HepG2 (cell line): ENCODE results near the gene OST4. TPM values are rescaled to one million over a fixed set of nuclear protein-coding genes. Genes with fewer than 3 reads are reported as not detected.

Experiments
- FOXK1 ChIP-seq: sonication (generic); formaldehyde crosslinking; IDR thresholded peaks from 2 replicates; pipeline ENCODE4 v1.4.0; 2020; ENCODE audit warnings: low read depth, missing genetic modification reagents, borderline replicate concordance
- GATA4 ChIP-seq: sonication (generic); IDR thresholded peaks from 2 replicates; pipeline ENCODE4 v1.6.1; 2016; ENCODE audit warnings: antibody characterized with exemption, low read depth, borderline replicate concordance
- IKZF1 ChIP-seq: fragments of 450-650 bp; IDR thresholded peaks from 2 replicates; pipeline ENCODE4 v1.7.1; 2016
- KLF15 ChIP-seq: sonication (generic); formaldehyde crosslinking; IDR thresholded peaks from 2 replicates; pipeline ENCODE4 v1.8.1; 2023; ENCODE audit warnings: borderline replicate concordance, mild to moderate bottlenecking, inconsistent platforms, missing genetic modification reagents, mixed read lengths
- MYC ChIP-seq: sonication (generic); formaldehyde crosslinking; IDR thresholded peaks from 2 replicates; pipeline ENCODE4 v1.9.0; 2021; ENCODE audit warnings: missing genetic modification reagents, borderline replicate concordance
- NFKB2 ChIP-seq: sonication (generic); formaldehyde crosslinking; IDR thresholded peaks from 2 replicates; pipeline ENCODE4 v1.4.0; 2020; ENCODE audit warnings: missing genetic modification reagents, borderline replicate concordance
- NRL ChIP-seq: sonication (generic); formaldehyde crosslinking; IDR thresholded peaks from 2 replicates; pipeline ENCODE4 v1.5.0; 2020; ENCODE audit warnings: missing genetic modification reagents, mild to moderate bottlenecking, moderate library complexity, borderline replicate concordance
- POLR2AphosphoS5 ChIP-seq: IDR thresholded peaks from 2 replicates; pipeline ENCODE4 v1.6.1; 2012; ENCODE audit warnings: low read depth, low read length
- SOX6 ChIP-seq, 2 experiments: fragments of 450-650 bp in 1 of 2; sonication (generic) in 1 of 2; formaldehyde crosslinking in 1 of 2; IDR thresholded peaks; 2 replicates each; pipeline versions ENCODE4 v1.4.0 to v1.6.1; 2017 to 2020; ENCODE audit warnings: antibody characterized with exemption in 1 of 2, mild to moderate bottlenecking in 1 of 2, missing genetic modification reagents in 1 of 2
- SSRP1 ChIP-seq: IDR thresholded peaks from 2 replicates; pipeline ENCODE4 v1.6.1; 2016; ENCODE audit warnings: control low read depth
- ZNF205 ChIP-seq: IDR thresholded peaks from 2 replicates; pipeline ENCODE4 v1.6.1; 2018; ENCODE audit warnings: missing biosample characterization, missing genetic modification reagents
- ZNF253 ChIP-seq: sonication (generic); formaldehyde crosslinking; IDR thresholded peaks from 2 replicates; pipeline ENCODE4 v1.8.0; 2022; ENCODE audit warnings: mild to moderate bottlenecking, missing genetic modification reagents, borderline replicate concordance
- ZNF614 ChIP-seq: IDR thresholded peaks from 2 replicates; pipeline ENCODE4 v1.6.1; 2018; ENCODE audit warnings: missing biosample characterization, missing genetic modification reagents, inconsistent platforms, borderline replicate concordance
- ZNF674 ChIP-seq: sonication (generic); formaldehyde crosslinking; IDR thresholded peaks from 2 replicates; pipeline ENCODE4 v1.5.0; 2020; ENCODE audit warnings: low read depth, mild to moderate bottlenecking, missing genetic modification reagents
- ZNF761 ChIP-seq: sonication (generic); formaldehyde crosslinking; conservative IDR thresholded peaks from 2 replicates; pipeline ENCODE4 v1.4.0; 2020; ENCODE audit warnings: mild to moderate bottlenecking, missing genetic modification reagents
- polyA plus RNA-seq, 8 experiments: library from polyadenylated mRNA; depleted of rRNA in 3 of 8; stranded (reverse) in 7 of 8; unstranded in 1 of 8; fragments of >200 nt; fragmentation: Illumina TruSeq in 4 of 8; extraction: Trizol in 4 of 8; gene quantifications; 2 replicates each; pipeline versions ENCODE4 v1.2.1 to v1.2.3, GENCODE V29; 2011 to 2016; ENCODE audit warnings: low read depth in 4 of 8, missing spikeins in 1 of 8, mixed read lengths in 1 of 8; ENCODE audit not compliant: insufficient read depth in 1 of 8
- total RNA-seq, 5 experiments: library from RNA; depleted of rRNA; stranded (reverse); fragments of >200 nt; fragmentation: Illumina TruSeq; extraction: Trizol; gene quantifications; 2 replicates each; pipeline ENCODE4 v1.2.3, GENCODE V29; 2016; ENCODE audit warnings: low read depth in 1 of 5
- TF ChIP-seq, protein P1 (sequence below): sonication (generic); formaldehyde crosslinking; IDR thresholded peaks from 2 replicates; pipeline ENCODE4 v1.4.0; 2020; ENCODE audit warnings: missing genetic modification reagents
- TF ChIP-seq, protein P2 (sequence below): sonication (generic); formaldehyde crosslinking; IDR thresholded peaks from 2 replicates; pipeline ENCODE4 v1.4.0; 2020; ENCODE audit warnings: missing genetic modification reagents
- TF ChIP-seq, protein P3 (sequence below): sonication (generic); formaldehyde crosslinking; IDR thresholded peaks from 2 replicates; pipeline ENCODE4 v1.5.0; 2020; ENCODE audit warnings: missing genetic modification reagents, mild to moderate bottlenecking, borderline replicate concordance
- TF ChIP-seq, protein P4 (sequence below): sonication (generic); IDR thresholded peaks from 2 replicates; pipeline ENCODE4 v1.6.1; 2016; ENCODE audit warnings: low read depth, borderline replicate concordance

Gene OST4
- total and polyA plus RNA-seq, 2 of the 13 experiments (the other 11 are each of a cell fraction or from before 2014, with no cell fraction given), result 498 to 584 TPM

DNA sequence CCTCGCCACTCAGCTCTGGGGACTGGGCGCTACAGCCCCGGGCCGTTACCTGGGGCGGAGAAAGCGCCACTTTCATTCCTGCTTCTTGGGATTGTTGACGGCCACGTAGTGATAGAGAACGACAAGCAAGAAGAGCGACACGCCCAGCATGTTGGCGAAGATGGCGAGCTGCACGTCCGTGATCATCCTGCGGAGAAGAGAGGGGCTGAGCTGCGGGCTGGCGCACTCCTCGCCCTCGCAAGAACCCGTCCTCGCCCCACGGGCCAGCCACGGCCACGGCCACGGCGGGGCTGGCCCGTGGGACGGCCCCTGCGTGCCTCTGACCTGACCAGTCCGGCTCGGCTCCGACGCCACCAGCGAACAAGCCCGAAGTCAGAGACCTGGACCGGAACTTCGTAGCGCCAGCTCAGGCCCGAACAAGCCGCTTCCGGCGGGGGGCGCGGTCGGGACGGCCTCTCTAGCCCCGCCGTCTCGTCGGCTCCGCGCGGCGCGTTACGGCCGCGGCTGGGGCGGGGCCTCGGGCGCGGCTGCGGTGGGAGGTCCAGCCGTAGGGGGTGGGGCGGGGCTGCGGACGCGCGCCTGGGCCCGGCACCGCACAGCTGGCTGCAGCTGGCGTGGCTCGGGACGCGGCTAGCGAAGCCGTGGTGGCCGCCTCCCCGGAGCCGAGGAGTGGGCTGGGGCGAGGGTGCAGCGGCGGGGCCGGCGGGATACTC is at the start of gene OST4 (continued):
- TF ChIP-seq, protein P1, sequence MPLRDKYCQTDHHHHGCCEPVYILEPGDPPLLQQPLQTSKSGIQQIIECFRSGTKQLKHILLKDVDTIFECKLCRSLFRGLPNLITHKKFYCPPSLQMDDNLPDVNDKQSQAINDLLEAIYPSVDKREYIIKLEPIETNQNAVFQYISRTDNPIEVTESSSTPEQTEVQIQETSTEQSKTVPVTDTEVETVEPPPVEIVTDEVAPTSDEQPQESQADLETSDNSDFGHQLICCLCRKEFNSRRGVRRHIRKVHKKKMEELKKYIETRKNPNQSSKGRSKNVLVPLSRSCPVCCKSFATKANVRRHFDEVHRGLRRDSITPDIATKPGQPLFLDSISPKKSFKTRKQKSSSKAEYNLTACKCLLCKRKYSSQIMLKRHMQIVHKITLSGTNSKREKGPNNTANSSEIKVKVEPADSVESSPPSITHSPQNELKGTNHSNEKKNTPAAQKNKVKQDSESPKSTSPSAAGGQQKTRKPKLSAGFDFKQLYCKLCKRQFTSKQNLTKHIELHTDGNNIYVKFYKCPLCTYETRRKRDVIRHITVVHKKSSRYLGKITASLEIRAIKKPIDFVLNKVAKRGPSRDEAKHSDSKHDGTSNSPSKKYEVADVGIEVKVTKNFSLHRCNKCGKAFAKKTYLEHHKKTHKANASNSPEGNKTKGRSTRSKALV (CRISPR knock-in tag), result no peak
- 0 out of 2 replicates have a peak, but pooled peaks have one; percentile 17 for TF ChIP-seq ZNF761 (CRISPR knock-in tag)
- TF ChIP-seq NFKB2, result 0 out of 2 replicates have a peak, but pooled peaks have one; percentile 18
- TF ChIP-seq, protein P2, sequence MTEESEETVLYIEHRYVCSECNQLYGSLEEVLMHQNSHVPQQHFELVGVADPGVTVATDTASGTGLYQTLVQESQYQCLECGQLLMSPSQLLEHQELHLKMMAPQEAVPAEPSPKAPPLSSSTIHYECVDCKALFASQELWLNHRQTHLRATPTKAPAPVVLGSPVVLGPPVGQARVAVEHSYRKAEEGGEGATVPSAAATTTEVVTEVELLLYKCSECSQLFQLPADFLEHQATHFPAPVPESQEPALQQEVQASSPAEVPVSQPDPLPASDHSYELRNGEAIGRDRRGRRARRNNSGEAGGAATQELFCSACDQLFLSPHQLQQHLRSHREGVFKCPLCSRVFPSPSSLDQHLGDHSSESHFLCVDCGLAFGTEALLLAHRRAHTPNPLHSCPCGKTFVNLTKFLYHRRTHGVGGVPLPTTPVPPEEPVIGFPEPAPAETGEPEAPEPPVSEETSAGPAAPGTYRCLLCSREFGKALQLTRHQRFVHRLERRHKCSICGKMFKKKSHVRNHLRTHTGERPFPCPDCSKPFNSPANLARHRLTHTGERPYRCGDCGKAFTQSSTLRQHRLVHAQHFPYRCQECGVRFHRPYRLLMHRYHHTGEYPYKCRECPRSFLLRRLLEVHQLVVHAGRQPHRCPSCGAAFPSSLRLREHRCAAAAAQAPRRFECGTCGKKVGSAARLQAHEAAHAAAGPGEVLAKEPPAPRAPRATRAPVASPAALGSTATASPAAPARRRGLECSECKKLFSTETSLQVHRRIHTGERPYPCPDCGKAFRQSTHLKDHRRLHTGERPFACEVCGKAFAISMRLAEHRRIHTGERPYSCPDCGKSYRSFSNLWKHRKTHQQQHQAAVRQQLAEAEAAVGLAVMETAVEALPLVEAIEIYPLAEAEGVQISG, result peak; percentile 100
- TF ChIP-seq NRL (CRISPR knock-in tag), result peak; percentile 87; the same call in 1 of the 2 replicates
- no peak for TF ChIP-seq IKZF1
- TF ChIP-seq ZNF674 (CRISPR knock-in tag), result no peak
- peak; percentile 74; the same call in 1 of the 2 replicates for TF ChIP-seq ZNF614
- TF ChIP-seq KLF15 (CRISPR knock-in tag), result 0 out of 2 replicates have a peak, but pooled peaks have one; percentile 23
- peak; percentile 77; the same call in 1 of the 2 replicates for TF ChIP-seq MYC (CRISPR knock-in tag)
- no peak for TF ChIP-seq SSRP1 (CRISPR knock-in tag)
- TF ChIP-seq ZNF253 (CRISPR knock-in tag), result no peak
- TF ChIP-seq POLR2AphosphoS5, result peak; percentile 98
- no peak for TF ChIP-seq SOX6 (IDR thresholded peaks at IDR 0.05)
- TF ChIP-seq SOX6 (CRISPR knock-in tag; IDR thresholded peaks at IDR 0.05), result peak; percentile 59; the same call in 1 of the 2 replicates
- peak; percentile 40; the same call in 1 of the 2 replicates for TF ChIP-seq ZNF205 (CRISPR knock-in tag)
- TF ChIP-seq, protein P3, sequence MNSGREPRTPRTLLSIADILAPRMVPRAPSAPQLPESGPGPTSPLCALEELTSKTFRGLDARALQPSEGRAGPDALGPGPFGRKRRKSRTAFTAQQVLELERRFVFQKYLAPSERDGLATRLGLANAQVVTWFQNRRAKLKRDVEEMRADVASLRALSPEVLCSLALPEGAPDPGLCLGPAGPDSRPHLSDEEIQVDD (CRISPR knock-in tag), result peak; percentile 49; the same call in 1 of the 2 replicates
- TF ChIP-seq GATA4, result no peak
- TF ChIP-seq, protein P4, sequence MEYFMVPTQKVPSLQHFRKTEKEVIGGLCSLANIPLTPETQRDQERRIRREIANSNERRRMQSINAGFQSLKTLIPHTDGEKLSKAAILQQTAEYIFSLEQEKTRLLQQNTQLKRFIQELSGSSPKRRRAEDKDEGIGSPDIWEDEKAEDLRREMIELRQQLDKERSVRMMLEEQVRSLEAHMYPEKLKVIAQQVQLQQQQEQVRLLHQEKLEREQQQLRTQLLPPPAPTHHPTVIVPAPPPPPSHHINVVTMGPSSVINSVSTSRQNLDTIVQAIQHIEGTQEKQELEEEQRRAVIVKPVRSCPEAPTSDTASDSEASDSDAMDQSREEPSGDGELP, result peak; percentile 93; the same call in 1 of the 2 replicates
- peak; percentile 63; the same call in 1 of the 2 replicates for TF ChIP-seq FOXK1 (CRISPR knock-in tag)
